H9 (cell line): ENCODE results near the gene INTS3. TPM values are rescaled to one million over a fixed set of nuclear protein-coding genes. Genes with fewer than 3 reads are reported as not detected.

Source experiments
- DNase-seq: peaks from one replicate; pipeline ENCODE4 v3.0.0-alpha.2; 2017
- H2AFZ ChIP-seq: one replicate; pipeline ENCODE4 v1.6.1; 2013; ENCODE audit warnings: mild to moderate bottlenecking, low read length, control low read depth, moderate library complexity
- H2AK5ac ChIP-seq: 2 replicates; pipeline ENCODE4 v1.6.1; 2013; ENCODE audit warnings: low read length, control low read depth, mixed read lengths; ENCODE audit not compliant: insufficient read length
- H2BK120ac ChIP-seq: one replicate; pipeline ENCODE4 v1.6.1; 2013; ENCODE audit warnings: low read depth, mild to moderate bottlenecking, low read length, control low read depth, inconsistent platforms; ENCODE audit not compliant: poor library complexity, severe bottlenecking
- H2BK12ac ChIP-seq: 2 replicates; pipeline ENCODE4 v1.6.1; 2013; ENCODE audit warnings: low read length, control low read depth, mixed read lengths, low read depth; ENCODE audit not compliant: insufficient read length
- H2BK15ac ChIP-seq: 2 replicates; pipeline ENCODE4 v1.6.1; 2013; ENCODE audit warnings: low read depth, low read length, control low read depth
- H2BK20ac ChIP-seq: one replicate; pipeline ENCODE4 v1.6.1; 2013; ENCODE audit warnings: low read depth, mild to moderate bottlenecking, low read length, control low read depth, inconsistent platforms; ENCODE audit not compliant: poor library complexity, severe bottlenecking
- H2BK5ac ChIP-seq: 2 replicates; pipeline ENCODE4 v1.6.1; 2013; ENCODE audit warnings: low read length, control low read depth, mixed read lengths; ENCODE audit not compliant: insufficient read length
- H3K14ac ChIP-seq: 2 replicates; pipeline ENCODE4 v1.6.1; 2013; ENCODE audit warnings: low read length, control low read depth; ENCODE audit not compliant: insufficient read depth
- H3K18ac ChIP-seq: 2 replicates; pipeline ENCODE4 v1.6.1; 2013; ENCODE audit warnings: low read depth, mild to moderate bottlenecking, mixed read lengths, low read length, control low read depth; ENCODE audit not compliant: insufficient read length
- H3K23ac ChIP-seq: 2 replicates; pipeline ENCODE4 v1.6.1; 2013; ENCODE audit warnings: low read length, control low read depth, mixed read lengths, low read depth; ENCODE audit not compliant: insufficient read length
- H3K23me2 ChIP-seq: 2 replicates; pipeline ENCODE4 v1.6.1; 2013; ENCODE audit warnings: low read depth, mild to moderate bottlenecking, mixed read lengths, low read length, control low read depth; ENCODE audit not compliant: insufficient read length, poor library complexity, severe bottlenecking
- H3K27ac ChIP-seq: 2 replicates; pipeline ENCODE4 v1.5.1; 2013; ENCODE audit warnings: low read length, control low read depth, mixed read lengths, low read depth; ENCODE audit not compliant: insufficient read length
- H3K27me3 ChIP-seq: 2 replicates; pipeline ENCODE4 v1.6.1; 2013; ENCODE audit warnings: low read length, control low read depth, inconsistent platforms; ENCODE audit not compliant: insufficient read depth
- H3K4ac ChIP-seq: 2 replicates; pipeline ENCODE4 v1.6.1; 2013; ENCODE audit warnings: low read depth, mild to moderate bottlenecking, control low read depth, inconsistent platforms, low read length, moderate library complexity
- H3K4me1 ChIP-seq: 2 replicates; pipeline ENCODE4 v1.6.1; 2013; ENCODE audit warnings: low read length, control low read depth, inconsistent platforms; ENCODE audit not compliant: insufficient read depth
- H3K4me2 ChIP-seq: 2 replicates; pipeline ENCODE4 v1.6.1; 2013; ENCODE audit warnings: low read length, control low read depth, mixed read lengths; ENCODE audit not compliant: insufficient read length, insufficient read depth
- H3K56ac ChIP-seq: 2 replicates; pipeline ENCODE4 v1.6.1; 2013; ENCODE audit warnings: low read depth, mild to moderate bottlenecking, mixed read lengths, low read length, control low read depth; ENCODE audit not compliant: insufficient read length
- H3K79me1 ChIP-seq: 2 replicates; pipeline ENCODE4 v1.6.1; 2013; ENCODE audit warnings: low read depth, mild to moderate bottlenecking, moderate library complexity, low read length, control low read depth, inconsistent platforms; ENCODE audit not compliant: insufficient read depth, poor library complexity, severe bottlenecking
- H3K79me2 ChIP-seq: 2 replicates; pipeline ENCODE4 v1.6.1; 2013; ENCODE audit warnings: low read length, control low read depth, inconsistent platforms; ENCODE audit not compliant: insufficient read depth
- H3K9ac ChIP-seq: 2 replicates; pipeline ENCODE4 v1.6.1; 2013; ENCODE audit warnings: low read length, control low read depth, mixed read lengths; ENCODE audit not compliant: insufficient read length; ENCODE audit errors: extremely low read depth
- H3K9me3 ChIP-seq: one replicate; pipeline ENCODE4 v1.6.1; 2013; ENCODE audit warnings: low read depth, low read length, inconsistent platforms; ENCODE audit not compliant: control insufficient read depth
- H3T11ph ChIP-seq: one replicate; pipeline ENCODE4 v1.6.1; 2013; ENCODE audit warnings: mild to moderate bottlenecking, low read length, control low read depth, inconsistent platforms
- H4K20me1 ChIP-seq: one replicate; pipeline ENCODE4 v1.6.1; 2013; ENCODE audit not compliant: control insufficient read depth, insufficient read length, insufficient read depth
- H4K5ac ChIP-seq: 2 replicates; pipeline ENCODE4 v1.6.1; 2013; ENCODE audit warnings: low read depth, mild to moderate bottlenecking, mixed read lengths, low read length, control low read depth; ENCODE audit not compliant: insufficient read length
- H4K8ac ChIP-seq: replicated peaks from 2 replicates; pipeline ENCODE4 v1.6.1; 2013; ENCODE audit warnings: low read length, control low read depth, mixed read lengths, low read depth; ENCODE audit not compliant: insufficient read length
- H4K91ac ChIP-seq: 2 replicates; pipeline ENCODE4 v1.6.1; 2013; ENCODE audit warnings: low read depth, mild to moderate bottlenecking, moderate library complexity, mixed read lengths, low read length, control low read depth; ENCODE audit not compliant: insufficient read length
- H3K27ac Mint-ChIP-seq, 3 experiments: 2 replicates in 2 of 3; 3 replicates in 1 of 3; pipeline ENCODE4 v1.8.0; 2020 to 2021; ENCODE audit warnings: mixed read lengths in 3 of 3, mild to moderate bottlenecking in 1 of 3, moderate library complexity in 1 of 3
- H3K27me3 Mint-ChIP-seq: 2 replicates; pipeline ENCODE4 v1.8.0; 2021; ENCODE audit warnings: low read depth, mild to moderate bottlenecking, moderate library complexity, mixed read lengths
- H3K36me3 Mint-ChIP-seq, 3 experiments: 2 replicates in 2 of 3; 3 replicates in 1 of 3; pipeline ENCODE4 v1.8.0; 2020 to 2021; ENCODE audit warnings: low read depth in 3 of 3, mixed read lengths in 3 of 3; ENCODE audit not compliant: insufficient read depth in 1 of 3
- H3K4me1 Mint-ChIP-seq, 2 experiments: 2 replicates each; pipeline ENCODE4 v1.8.0; 2020; ENCODE audit warnings: mixed read lengths in 2 of 2
- H3K4me3 Mint-ChIP-seq, 2 experiments: 2 replicates in 1 of 2; 3 replicates in 1 of 2; pipeline ENCODE4 v1.8.0; 2020 to 2021; ENCODE audit warnings: mild to moderate bottlenecking in 2 of 2, mixed read lengths in 2 of 2, moderate library complexity in 1 of 2
- H3K9me3 Mint-ChIP-seq, 2 experiments: 2 replicates in 1 of 2; 3 replicates in 1 of 2; pipeline ENCODE4 v1.8.0; 2020; ENCODE audit warnings: mild to moderate bottlenecking in 2 of 2, mixed read lengths in 2 of 2, moderate library complexity in 1 of 2
- CTCF ChIP-seq: fragments of 200-600 bp; sonication (generic); conservative IDR thresholded peaks from 3 replicates; pipeline ENCODE4 v1.8.0; 2021; ENCODE audit warnings: antibody characterized with exemption, mild to moderate bottlenecking
- WGBS: extraction: QIAGEN DNeasy Blood & Tissue Kit; methylation state at CpG from one replicate; pipeline ENCODE4 v1.1.7; 2013; ENCODE audit warnings: missing lambda C conversion rate, low lambda C conversion rate, mixed read lengths; ENCODE audit not compliant: insufficient read length; ENCODE audit errors: extremely low coverage; 5-methylcytosine and 5-hydroxymethylcytosine counted together
- total RNA-seq: library from RNA; stranded (reverse); gene quantifications from 2 replicates; pipeline ENCODE4 v1.2.1, GENCODE V29; 2021

INTS3 gene
- total RNA-seq, 1 experiment from 2014 or later, result 67.1 TPM

GRCh38 chr1:153776845-153777370 is 49.1 kb downstream of the INTS3 start:
- Histone ChIP-seq H3T11ph (no peak overlapping the region), H2BK20ac (no peak overlapping the region), H2BK5ac (no peak overlapping the region), H3K4ac (no peak overlapping the region), H3K79me2 (no peaks in the 10 kb centered on the region), H3K4me2 (no peak overlapping the region), H2AK5ac (no peak overlapping the region), H3K18ac (no peak overlapping the region), H4K91ac (no peak overlapping the region), H3K27me3 (no peaks in the 10 kb centered on the region), H3K9me3 (no peaks in the 10 kb centered on the region), H3K4me1 (peaks cover 3% of the 10 kb centered on the region; the same call in 1 of the 2 replicates), H4K8ac (no peak overlapping the region), H4K20me1 (no peaks in the 10 kb centered on the region), H3K14ac (no peak overlapping the region), H2BK12ac (no peak overlapping the region), H3K9ac (no peak overlapping the region), H3K27ac (no peak overlapping the region), H4K5ac (no peak overlapping the region), H3K23ac (no peak overlapping the region), H2BK120ac (no peak overlapping the region), H3K56ac (no peak overlapping the region), H3K79me1 (no peaks in the 10 kb centered on the region), H3K23me2 (peaks cover 10% of the 10 kb centered on the region), H2AFZ (no peak overlapping the region), H2BK15ac (no peak overlapping the region)
- Mint-ChIP-seq H3K4me3 (peak overlapping the region; percentile 83 to 89), H3K4me1 (peaks cover 32 to 34% of the 10 kb centered on the region in 2 experiments), H3K27me3 (no peaks in the 10 kb centered on the region), H3K36me3 (peaks cover 11 to 50% (median 41%) of the 10 kb centered on the region in 3 experiments; a peak in 6 of 7 replicates), H3K27ac (peak overlapping the region in 1 of 3 experiments; percentile 46; a peak in 2 of 7 replicates), H3K9me3 (no peaks in the 10 kb centered on the region)
- no peak for TF ChIP-seq CTCF
- WGBS, result no CpG with 5 or more reads among the region's 10 CpGs
- DNase-seq, result no peak
